Measurements from ENCODE around the gene PIGA. TPM values are rescaled to one million over a fixed set of nuclear protein-coding genes. Genes with fewer than 3 reads are reported as not detected.

PIGA gene
- polyA plus RNA-seq, 4 donors: 4.3 to 11.1 (median 5.4) TPM

- DNase-seq (no peak), FAIRE-seq (no peak)
- H3K9me3 ChIP-seq (ENCODE audit: control insufficient read depth in 2 of 2, insufficient read depth in 1 of 2, low read depth in 1 of 2, low read length in 1 of 2): no peaks in the 10 kb centered on the region
- H3K4me1 ChIP-seq (ENCODE audit: control insufficient read depth in 3 of 3, insufficient read depth in 2 of 3, low read depth in 1 of 3, low read length in 2 of 3): no peaks in the 10 kb centered on the region
- H3K4me3 ChIP-seq (ENCODE audit: low read depth in 1 of 3, low read length in 3 of 3): no peak overlapping the region
- H3K27me3 ChIP-seq (ENCODE audit: control insufficient read depth in 3 of 3, insufficient read depth in 3 of 3, low read length in 3 of 3): no peaks in the 10 kb centered on the region
- H3K27ac ChIP-seq (ENCODE audit: low read depth in 1 of 3, low read length in 2 of 3): no peak overlapping the region
- no peaks in the 10 kb centered on the region for H3K36me3 ChIP-seq (ENCODE audit: control insufficient read depth in 3 of 3, insufficient read depth in 2 of 3, low read depth in 1 of 3, low read length in 3 of 3)
- WGBS, 3 donors: 57 to 85% (median 73%) methylated on average over 2 of the region's 2 CpGs
These were observed 23.2 kb upstream of the PIGA start for GRCh38 chrX:15358533-15358932.

DNA sequence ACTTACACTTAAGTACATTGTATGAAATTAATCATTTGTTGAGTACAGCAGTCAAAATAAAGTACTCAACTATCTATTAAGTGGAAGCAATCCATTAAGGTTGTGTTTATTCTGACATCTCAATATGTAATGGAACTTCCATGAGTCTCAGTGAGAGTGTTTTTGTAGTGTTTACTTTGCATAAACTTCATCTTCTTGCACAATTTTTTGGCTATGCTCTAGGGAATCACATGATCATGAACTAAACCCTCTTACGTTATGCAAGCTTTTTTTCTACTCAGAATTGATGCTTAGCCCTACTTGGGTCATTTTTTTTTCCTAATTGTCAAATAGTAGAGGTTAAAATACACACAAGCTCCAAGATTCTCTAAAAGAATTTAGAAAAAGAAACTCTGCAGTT lies 21.1 kb upstream of the PIGA start:
- no peaks in the 10 kb centered on the region for H3K9me3 ChIP-seq (ENCODE audit: control insufficient read depth in 2 of 2, insufficient read depth in 1 of 2, low read depth in 1 of 2, low read length in 1 of 2)
- H3K36me3 ChIP-seq (ENCODE audit: control insufficient read depth in 3 of 3, insufficient read depth in 2 of 3, low read depth in 1 of 3, low read length in 3 of 3): no peaks in the 10 kb centered on the region
- FAIRE-seq: no peak
- no peaks in the 10 kb centered on the region for H3K27me3 ChIP-seq (ENCODE audit: control insufficient read depth in 3 of 3, insufficient read depth in 3 of 3, low read length in 3 of 3)
- no peak overlapping the region for H3K4me3 ChIP-seq (ENCODE audit: low read depth in 1 of 3, low read length in 3 of 3)
- DNase-seq: peak in 1 of 2 donors; percentile 3
- WGBS, 3 donors: 44 to 72% (median 51%) methylated on average over 1 of the region's 1 CpG
- H3K27ac ChIP-seq (ENCODE audit: low read depth in 1 of 3, low read length in 2 of 3): no peak overlapping the region
- H3K4me1 ChIP-seq (ENCODE audit: control insufficient read depth in 3 of 3, insufficient read depth in 2 of 3, low read depth in 1 of 3, low read length in 2 of 3): no peaks in the 10 kb centered on the region

- no peak overlapping the region for H3K27ac ChIP-seq (ENCODE audit: low read depth in 1 of 3, low read length in 2 of 3)
- FAIRE-seq (no peak), DNase-seq (no peak)
- H3K27me3 ChIP-seq (ENCODE audit: control insufficient read depth in 3 of 3, insufficient read depth in 3 of 3, low read length in 3 of 3): no peaks in the 10 kb centered on the region
- WGBS, 3 donors: 74 to 82% (median 76%) methylated on average over 8 of the region's 8 CpGs
- H3K4me3 ChIP-seq (ENCODE audit: low read depth in 1 of 3, low read length in 3 of 3): no peak overlapping the region
- no peaks in the 10 kb centered on the region for H3K4me1 ChIP-seq (ENCODE audit: control insufficient read depth in 3 of 3, insufficient read depth in 2 of 3, low read depth in 1 of 3, low read length in 2 of 3)
- H3K36me3 ChIP-seq (ENCODE audit: control insufficient read depth in 3 of 3, insufficient read depth in 2 of 3, low read depth in 1 of 3, low read length in 3 of 3): no peaks in the 10 kb centered on the region
- no peaks in the 10 kb centered on the region for H3K9me3 ChIP-seq (ENCODE audit: control insufficient read depth in 2 of 2, insufficient read depth in 1 of 2, low read depth in 1 of 2, low read length in 1 of 2)
These were observed 15.1 kb upstream of the PIGA start for GRCh38 chrX:15350329-15350996.

GRCh38 chrX:15349046-15349445 lies 13.7 kb upstream of the PIGA start:
- Histone ChIP-seq H3K4me3 (ENCODE audit: low read depth in 1 of 3, low read length in 3 of 3) (no peak overlapping the region), H3K27me3 (ENCODE audit: control insufficient read depth in 3 of 3, insufficient read depth in 3 of 3, low read length in 3 of 3) (no peaks in the 10 kb centered on the region), H3K27ac (ENCODE audit: low read depth in 1 of 3, low read length in 2 of 3) (no peak overlapping the region), H3K9me3 (ENCODE audit: control insufficient read depth in 2 of 2, insufficient read depth in 1 of 2, low read depth in 1 of 2, low read length in 1 of 2) (no peaks in the 10 kb centered on the region), H3K4me1 (ENCODE audit: control insufficient read depth in 3 of 3, insufficient read depth in 2 of 3, low read depth in 1 of 3, low read length in 2 of 3) (no peaks in the 10 kb centered on the region), H3K36me3 (ENCODE audit: control insufficient read depth in 3 of 3, insufficient read depth in 2 of 3, low read depth in 1 of 3, low read length in 3 of 3) (no peaks in the 10 kb centered on the region)
- FAIRE-seq (no peak), DNase-seq (peak; percentile 47 to 51)
- 16 to 31% (median 16%) methylated on average over 2 of the region's 2 CpGs for WGBS, 3 donors

- no peaks in the 10 kb centered on the region for H3K36me3 ChIP-seq (ENCODE audit: control insufficient read depth in 3 of 3, insufficient read depth in 2 of 3, low read depth in 1 of 3, low read length in 3 of 3)
- no peak overlapping the region for H3K4me3 ChIP-seq (ENCODE audit: low read depth in 1 of 3, low read length in 3 of 3)
- no peak for FAIRE-seq
- no peak overlapping the region for H3K27ac ChIP-seq (ENCODE audit: low read depth in 1 of 3, low read length in 2 of 3)
- no peaks in the 10 kb centered on the region for H3K4me1 ChIP-seq (ENCODE audit: control insufficient read depth in 3 of 3, insufficient read depth in 2 of 3, low read depth in 1 of 3, low read length in 2 of 3)
- no peak for DNase-seq
- no peaks in the 10 kb centered on the region for H3K9me3 ChIP-seq (ENCODE audit: control insufficient read depth in 2 of 2, insufficient read depth in 1 of 2, low read depth in 1 of 2, low read length in 1 of 2)
- no peaks in the 10 kb centered on the region for H3K27me3 ChIP-seq (ENCODE audit: control insufficient read depth in 3 of 3, insufficient read depth in 3 of 3, low read length in 3 of 3)
- WGBS, 3 donors: 63 to 82% (median 76%) methylated on average over 3 of the region's 3 CpGs
These were observed 10.7 kb upstream of the PIGA start for GRCh38 chrX:15345976-15346375.

GRCh38 chrX:15344106-15344505 lies 8.8 kb upstream of the PIGA start:
- Histone ChIP-seq H3K4me3 (ENCODE audit: low read depth in 1 of 3, low read length in 3 of 3) (no peak overlapping the region), H3K4me1 (ENCODE audit: control insufficient read depth in 3 of 3, insufficient read depth in 2 of 3, low read depth in 1 of 3, low read length in 2 of 3) (no peaks in the 10 kb centered on the region), H3K27ac (ENCODE audit: low read depth in 1 of 3, low read length in 2 of 3) (no peak overlapping the region), H3K27me3 (ENCODE audit: control insufficient read depth in 3 of 3, insufficient read depth in 3 of 3, low read length in 3 of 3) (no peaks in the 10 kb centered on the region), H3K36me3 (ENCODE audit: control insufficient read depth in 3 of 3, insufficient read depth in 2 of 3, low read depth in 1 of 3, low read length in 3 of 3) (no peaks in the 10 kb centered on the region), H3K9me3 (ENCODE audit: control insufficient read depth in 2 of 2, insufficient read depth in 1 of 2, low read depth in 1 of 2, low read length in 1 of 2) (no peaks in the 10 kb centered on the region)
- FAIRE-seq: no peak
- no peak for DNase-seq

DNA sequence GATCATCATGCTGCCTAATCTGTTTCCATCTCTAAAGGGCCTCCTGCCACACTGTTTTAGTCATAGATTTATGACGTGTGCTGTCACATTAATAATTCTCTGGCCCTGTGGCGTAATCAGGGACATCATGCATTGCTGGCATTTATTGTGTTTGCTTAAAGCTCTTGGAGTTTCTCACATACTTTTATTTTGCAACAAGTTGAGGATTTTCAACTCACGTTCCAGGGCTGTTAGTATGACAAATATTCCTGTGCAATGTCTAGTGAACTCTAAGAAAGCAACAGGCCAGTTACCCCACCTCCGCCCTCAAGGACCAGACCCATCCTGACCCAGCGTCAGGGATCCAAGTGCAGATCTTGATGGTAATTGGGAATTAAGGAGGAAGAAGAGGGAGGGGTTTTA lies 7.8 kb upstream of the PIGA start:
- Histone ChIP-seq H3K9me3 (ENCODE audit: control insufficient read depth in 2 of 2, insufficient read depth in 1 of 2, low read depth in 1 of 2, low read length in 1 of 2) (no peaks in the 10 kb centered on the region), H3K4me3 (ENCODE audit: low read depth in 1 of 3, low read length in 3 of 3) (no peak overlapping the region), H3K4me1 (ENCODE audit: control insufficient read depth in 3 of 3, insufficient read depth in 2 of 3, low read depth in 1 of 3, low read length in 2 of 3) (no peaks in the 10 kb centered on the region), H3K27me3 (ENCODE audit: control insufficient read depth in 3 of 3, insufficient read depth in 3 of 3, low read length in 3 of 3) (no peaks in the 10 kb centered on the region), H3K27ac (ENCODE audit: low read depth in 1 of 3, low read length in 2 of 3) (no peak overlapping the region), H3K36me3 (ENCODE audit: control insufficient read depth in 3 of 3, insufficient read depth in 2 of 3, low read depth in 1 of 3, low read length in 3 of 3) (no peaks in the 10 kb centered on the region)
- DNase-seq (peak; percentile 12 to 64), FAIRE-seq (no peak)
- WGBS, 3 donors: 30 to 60% (median 46%) methylated on average over 5 of the region's 5 CpGs

- no peak overlapping the region for H3K27ac ChIP-seq (ENCODE audit: low read depth in 1 of 3, low read length in 2 of 3)
- H3K27me3 ChIP-seq (ENCODE audit: control insufficient read depth in 3 of 3, insufficient read depth in 3 of 3, low read length in 3 of 3): no peaks in the 10 kb centered on the region
- H3K4me3 ChIP-seq (ENCODE audit: low read depth in 1 of 3, low read length in 3 of 3): no peak overlapping the region
- FAIRE-seq (no peak), DNase-seq (no peak)
- no peaks in the 10 kb centered on the region for H3K9me3 ChIP-seq (ENCODE audit: control insufficient read depth in 2 of 2, insufficient read depth in 1 of 2, low read depth in 1 of 2, low read length in 1 of 2)
- no peaks in the 10 kb centered on the region for H3K4me1 ChIP-seq (ENCODE audit: control insufficient read depth in 3 of 3, insufficient read depth in 2 of 3, low read depth in 1 of 3, low read length in 2 of 3)
- 91 to 96% (median 92%) methylated on average over 2 of the region's 2 CpGs for WGBS, 3 donors
- no peaks in the 10 kb centered on the region for H3K36me3 ChIP-seq (ENCODE audit: control insufficient read depth in 3 of 3, insufficient read depth in 2 of 3, low read depth in 1 of 3, low read length in 3 of 3)
These were observed 5.5 kb upstream of the PIGA start for GRCh38 chrX:15340867-15341266.

GRCh38 chrX:15336023-15336413 lies 695 bp upstream of the PIGA start:
- Histone ChIP-seq H3K4me1 (ENCODE audit: control insufficient read depth in 3 of 3, insufficient read depth in 2 of 3, low read depth in 1 of 3, low read length in 2 of 3) (no peaks in the 10 kb centered on the region), H3K27ac (ENCODE audit: low read depth in 1 of 3, low read length in 2 of 3) (peak overlapping the region in 1 of 3 donors; percentile 29), H3K36me3 (ENCODE audit: control insufficient read depth in 3 of 3, insufficient read depth in 2 of 3, low read depth in 1 of 3, low read length in 3 of 3) (peaks cover 0 to 2% (median 0%) of the 10 kb centered on the region in 3 donors), H3K27me3 (ENCODE audit: control insufficient read depth in 3 of 3, insufficient read depth in 3 of 3, low read length in 3 of 3) (no peaks in the 10 kb centered on the region), H3K4me3 (ENCODE audit: low read depth in 1 of 3, low read length in 3 of 3) (peak overlapping the region in 2 of 3 donors; percentile 25 to 42), H3K9me3 (ENCODE audit: control insufficient read depth in 2 of 2, insufficient read depth in 1 of 2, low read depth in 1 of 2, low read length in 1 of 2) (no peaks in the 10 kb centered on the region)
- DNase-seq (peak in 1 of 2 donors; percentile 67), FAIRE-seq (no peak)
- WGBS, 3 donors: 0 to 32% (median 14%) methylated on average over 10 of the region's 10 CpGs

Data from small intestine (tissue), 7 donors.